CD1c-positive myeloid dendritic cell (primary cell): ENCODE results near the gene TRPV5.

Experiments
- DNase-seq: peaks from one replicate; pipeline ENCODE4 v3.0.0-alpha.2; 2016; ENCODE audit errors: extremely low spot score

TRPV5 gene

DNA sequence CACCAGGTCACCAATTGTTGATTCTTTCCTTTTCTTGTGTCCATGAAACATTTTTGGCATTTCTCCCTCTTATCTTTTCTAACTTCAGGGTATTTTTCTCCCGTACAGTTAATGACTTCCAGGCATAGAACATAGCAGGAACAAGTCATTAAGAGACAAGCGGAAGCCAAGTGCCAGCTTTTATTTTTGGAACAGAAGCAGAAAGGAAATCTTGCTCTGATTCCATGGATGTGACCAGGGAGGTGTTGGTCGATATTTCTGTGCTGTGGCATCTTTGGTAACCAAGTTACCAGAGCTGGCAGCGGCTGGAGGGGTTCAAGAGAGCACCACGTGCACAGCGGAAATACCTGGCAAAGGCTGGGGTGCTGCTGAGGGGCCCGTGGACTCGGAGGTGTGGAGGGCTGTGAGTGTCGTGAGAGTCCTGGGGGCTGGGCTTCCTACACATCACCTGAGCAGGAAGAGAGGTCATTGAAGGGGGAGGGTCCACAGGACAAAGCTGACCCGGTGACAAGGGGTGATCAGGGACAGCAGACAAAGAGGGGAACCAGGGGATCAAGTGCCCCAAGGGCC, 7.5 kb upstream of the TRPV5 start:
- DNase-seq = no peak

DNA sequence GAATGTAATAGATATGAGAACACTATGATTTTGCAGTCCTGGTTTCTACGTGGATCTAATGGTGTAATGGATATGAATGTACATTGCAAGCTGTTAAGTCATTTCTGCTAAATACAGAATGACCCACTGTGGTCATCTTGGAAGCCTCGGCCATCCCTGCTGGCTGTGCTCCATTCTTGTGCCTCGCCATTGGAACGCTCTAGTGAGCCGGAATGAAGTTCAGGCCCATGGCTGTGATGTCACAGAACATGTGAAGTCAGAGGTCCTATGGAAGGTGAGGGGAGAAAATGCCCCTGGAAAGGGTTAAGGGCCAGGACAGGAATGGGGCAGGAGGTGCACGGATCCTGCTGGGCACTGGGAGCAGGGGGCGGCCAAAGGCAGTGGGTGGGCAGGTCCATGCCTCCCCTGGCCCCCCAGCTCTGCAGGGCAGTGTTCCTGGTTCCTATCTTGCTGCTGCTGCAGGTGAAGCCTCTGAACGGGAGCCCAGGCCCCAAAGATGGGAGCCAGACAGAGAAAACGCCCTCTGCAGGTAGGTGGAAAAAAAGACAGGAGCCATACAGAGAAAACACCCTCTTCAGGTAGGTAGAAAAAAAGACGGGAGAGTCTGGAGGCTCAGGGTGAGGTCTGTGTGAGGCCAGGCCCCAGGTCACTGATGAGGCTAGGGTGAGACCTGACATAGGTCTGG, 5.8 kb upstream of the TRPV5 start, which contains the start of gene LLCFC1:
LLCFC1 (plus strand) TSS at position 259 of the 685 bp plus-strand sequence; CDS start at position 397, 138 bp downstream.
- no peak for DNase-seq

DNA sequence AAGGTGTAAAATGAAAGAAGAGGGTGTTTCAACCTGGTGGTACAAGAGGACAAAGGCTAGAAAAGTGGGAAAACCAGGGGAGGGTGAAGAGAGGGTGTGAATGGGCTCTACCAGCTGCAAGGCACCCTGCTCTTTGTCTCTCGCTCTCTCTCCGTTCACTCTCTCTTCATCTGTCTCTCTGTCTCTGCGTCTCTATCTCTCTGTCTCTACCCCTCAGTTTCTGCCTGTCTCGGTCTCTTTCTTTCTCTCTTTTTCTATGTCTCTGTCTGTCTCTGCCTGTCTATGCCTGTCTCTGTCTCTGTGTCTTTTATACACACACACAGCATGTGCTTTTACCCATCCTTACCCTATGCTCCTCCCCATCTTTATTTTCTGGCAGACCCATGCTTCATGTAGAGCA, 5.1 kb upstream of the TRPV5 start:
- no peak for DNase-seq

DNA sequence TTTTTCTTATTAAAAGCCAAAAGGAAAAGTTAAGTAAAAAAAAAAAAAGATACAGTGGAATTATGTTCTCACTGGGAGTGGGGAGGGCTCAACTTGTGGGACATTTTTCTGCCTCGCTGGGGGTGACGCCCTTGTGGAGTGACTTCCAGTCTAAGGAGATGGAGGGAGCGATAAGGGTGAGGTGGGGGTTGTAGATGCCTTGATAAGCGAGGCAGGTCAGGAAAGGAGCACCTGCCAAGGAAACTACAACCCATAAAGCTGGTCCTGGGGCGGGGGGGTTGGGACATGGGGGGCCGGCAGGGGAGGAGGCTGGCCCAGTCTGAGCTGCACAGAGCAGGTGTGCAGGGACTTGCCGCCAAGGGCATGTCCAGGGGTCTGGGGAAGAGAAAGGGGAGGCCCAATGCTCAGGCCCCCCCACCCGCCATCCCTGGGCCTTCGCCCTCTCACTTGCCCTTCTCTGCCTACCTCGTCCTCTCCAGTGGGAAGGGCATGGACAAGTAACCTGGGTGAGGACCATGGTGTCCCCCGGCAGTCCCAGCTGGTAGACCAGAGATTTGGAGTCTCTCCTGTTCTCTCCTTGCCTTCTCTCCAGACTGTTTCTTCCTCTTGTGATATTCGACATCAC, 2.5 kb upstream of the TRPV5 start:
- DNase-seq = no peak

DNA sequence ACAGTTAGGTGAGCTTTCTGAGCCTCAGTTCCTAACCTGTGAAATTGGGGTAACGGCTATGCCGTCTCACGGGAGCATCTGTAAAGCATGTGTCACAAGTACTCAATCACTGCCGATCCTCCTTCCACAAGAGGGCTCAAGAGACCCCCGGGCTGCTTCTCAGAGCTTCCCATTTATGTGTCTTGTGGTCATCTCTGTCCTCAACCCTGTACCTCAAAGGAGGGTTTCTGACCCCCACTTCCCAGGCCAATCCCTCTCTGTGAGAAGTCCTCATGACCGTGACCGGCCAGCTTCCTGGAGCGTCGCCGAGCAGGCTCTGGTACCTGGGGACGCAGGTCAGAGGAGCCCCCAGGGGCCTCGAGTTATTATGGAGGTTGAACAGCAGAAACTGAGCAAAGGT, 510 bp upstream of the TRPV5 start:
- DNase-seq = no peak

DNA sequence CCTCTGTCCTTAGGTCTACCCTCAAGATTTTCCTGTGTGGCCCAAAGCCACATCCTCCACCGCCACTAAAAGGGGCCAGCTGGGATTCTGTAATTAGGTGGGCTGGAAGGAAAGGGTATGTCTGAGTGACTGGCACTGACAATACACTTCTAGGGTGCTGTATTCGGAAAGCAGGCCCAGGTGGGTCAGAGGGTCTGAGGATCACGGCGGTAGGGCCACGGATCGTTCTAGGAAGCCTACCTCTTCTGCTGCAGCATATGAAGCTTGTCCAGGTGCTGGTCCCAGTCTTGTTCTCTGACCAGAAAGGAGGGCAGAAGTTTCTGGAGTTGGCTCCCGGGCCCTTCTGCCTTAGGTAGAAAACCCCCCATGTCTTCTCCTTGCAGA, 462 bp downstream of the TRPV5 start:
- DNase-seq = no peak

DNA sequence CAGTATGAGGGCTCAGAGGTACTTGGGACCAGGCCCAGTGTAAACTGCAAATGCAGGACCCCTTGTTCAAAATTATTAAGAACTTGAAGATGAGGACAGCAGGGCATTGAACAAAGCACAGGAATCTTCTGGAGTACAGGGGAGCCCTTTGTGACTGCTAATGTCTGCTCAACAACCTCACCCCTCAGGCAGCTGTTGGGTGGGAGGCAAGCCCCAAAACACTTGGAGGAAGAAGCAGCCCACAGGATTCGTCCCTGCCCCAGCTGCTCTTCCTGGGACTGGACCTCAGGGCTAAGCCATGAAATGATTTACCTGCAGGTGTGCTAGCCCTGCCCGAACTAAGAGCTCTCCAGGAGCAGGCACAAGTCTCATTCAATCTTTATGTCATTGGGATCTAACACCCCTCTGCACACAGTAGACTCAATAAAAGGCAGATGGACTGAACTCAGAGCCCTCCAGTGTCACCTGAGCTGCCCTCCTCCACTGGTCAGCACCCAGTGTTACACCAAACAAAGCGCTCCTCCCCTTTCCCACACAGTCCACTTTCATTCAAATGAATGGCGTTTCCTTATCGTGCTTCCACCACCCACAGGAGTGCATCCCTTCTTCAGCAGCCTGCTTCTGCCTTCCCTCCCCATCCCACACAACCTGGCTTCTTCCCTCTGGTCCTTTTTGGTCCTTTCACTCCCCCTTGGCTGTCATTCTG, 1.0 kb downstream of the TRPV5 start:
- DNase-seq = no peak

DNA sequence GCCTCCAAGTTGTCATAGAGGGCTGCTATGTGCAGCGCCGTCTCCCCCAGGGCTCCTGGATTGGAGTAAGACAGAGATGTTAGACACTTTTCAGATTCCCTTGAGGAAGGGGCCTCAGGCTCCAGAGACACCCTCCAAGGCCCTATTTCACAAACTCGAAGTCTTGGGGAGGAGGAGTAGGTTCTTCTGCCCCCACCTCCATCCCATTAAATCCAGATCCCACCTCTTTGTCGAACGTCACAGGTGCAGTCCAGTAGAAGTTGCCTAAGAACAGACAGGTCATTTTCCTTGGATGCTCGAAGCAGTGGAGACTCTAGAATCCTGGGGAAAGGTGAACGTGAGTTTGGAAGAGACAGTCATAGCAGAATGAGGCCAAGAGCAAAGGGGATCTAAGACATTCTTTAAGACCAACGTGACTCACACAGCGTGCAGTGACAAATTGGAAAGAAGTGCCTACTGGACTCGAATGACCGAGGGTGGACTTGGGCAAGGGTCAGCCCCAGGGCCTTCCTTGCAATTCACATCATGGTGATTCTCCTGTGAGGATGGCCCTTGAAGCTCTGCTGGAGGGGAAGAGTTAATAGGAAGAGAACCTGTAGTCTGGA, 3.3 kb downstream of the TRPV5 start:
- no peak for DNase-seq

DNA sequence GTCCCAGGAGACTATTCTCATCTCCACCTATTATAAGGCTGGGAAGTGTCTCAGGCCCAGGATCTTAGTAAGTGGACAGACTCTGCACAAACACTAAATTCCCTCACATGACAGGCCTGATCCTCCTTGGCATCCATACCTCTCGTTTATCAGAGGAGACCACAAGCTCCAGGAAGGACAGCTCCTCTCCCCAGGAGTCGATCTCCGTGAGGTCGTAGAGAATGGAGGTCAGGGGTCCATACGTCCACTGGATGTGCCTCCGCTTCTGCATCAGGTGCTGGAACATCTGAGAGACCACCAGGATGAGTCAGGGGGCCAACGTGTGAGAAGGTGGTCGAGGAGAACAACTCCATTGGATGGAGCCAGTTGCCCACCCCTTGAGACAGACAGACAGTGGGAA, 5.6 kb downstream of the TRPV5 start:
- DNase-seq = no peak

DNA sequence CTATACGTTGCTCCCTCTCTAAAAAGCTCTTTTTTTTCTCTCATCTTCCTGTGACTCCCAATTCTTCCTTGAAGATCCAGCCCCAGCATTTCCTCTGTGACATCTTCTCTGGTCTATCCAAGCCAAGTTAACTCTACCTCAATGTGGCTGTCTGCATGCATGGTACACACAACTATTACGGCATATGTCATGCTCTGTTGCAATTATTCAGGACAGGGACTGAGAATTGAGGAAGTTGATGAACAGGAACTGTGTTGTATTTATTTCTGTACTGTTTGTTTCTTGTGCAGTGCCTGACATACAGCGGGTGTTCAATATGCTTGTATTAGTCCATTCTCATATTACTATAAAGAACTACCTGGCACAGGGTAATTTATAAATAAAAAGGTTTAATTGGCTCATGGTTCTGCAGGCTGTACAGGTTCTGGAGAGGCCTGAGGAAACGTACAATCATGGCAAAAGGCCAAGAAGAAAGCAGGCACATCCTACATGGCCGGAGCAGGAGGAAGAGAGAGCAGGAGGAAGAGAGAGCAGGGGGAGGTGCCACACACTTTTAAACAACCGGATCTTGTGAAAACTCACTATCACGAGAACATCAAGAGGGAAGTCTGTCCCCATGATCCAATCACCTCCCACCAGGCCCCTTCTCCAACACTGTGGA, 6.3 kb downstream of the TRPV5 start:
- peak; percentile 88 for DNase-seq

DNA sequence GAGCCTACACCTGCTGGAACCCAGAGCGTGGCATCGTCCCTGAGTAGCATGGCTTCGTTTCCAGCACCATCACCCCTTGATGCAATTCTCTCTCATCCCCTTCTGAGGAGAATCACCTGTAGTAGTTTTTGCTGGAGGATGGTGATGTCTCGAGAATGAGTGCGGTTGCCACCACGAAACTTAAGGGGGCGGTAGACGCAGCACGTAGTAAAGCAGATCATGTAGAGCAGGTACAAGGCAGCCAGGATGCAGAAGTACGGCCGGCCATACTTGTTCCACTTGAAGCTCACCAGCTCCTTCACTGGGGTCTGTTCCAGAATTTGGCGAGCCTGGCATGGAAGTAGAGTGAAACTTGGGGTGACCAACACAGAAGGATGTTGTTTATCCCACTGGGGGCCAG, 8.1 kb downstream of the TRPV5 start:
- no peak for DNase-seq

DNA sequence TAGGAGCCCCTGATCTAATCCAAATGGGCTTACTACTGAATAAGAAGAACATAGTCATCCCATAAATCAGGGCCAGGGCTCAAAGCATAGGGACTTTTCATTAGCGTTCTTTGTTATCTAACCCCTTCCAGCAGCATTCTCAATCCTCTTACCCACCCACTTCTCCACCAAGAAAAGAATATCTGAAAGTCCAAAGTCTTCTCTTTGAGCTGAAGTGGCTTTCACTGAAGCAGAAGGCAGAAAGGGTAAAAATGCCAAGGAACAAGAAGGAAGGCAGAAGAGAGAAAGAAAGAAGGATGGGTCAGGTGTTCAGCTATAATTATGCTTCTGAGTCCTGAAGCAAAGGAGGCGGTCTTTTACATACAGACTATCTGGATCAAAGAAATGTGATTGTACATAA, 10.2 kb downstream of the TRPV5 start:
- no peak for DNase-seq

DNA sequence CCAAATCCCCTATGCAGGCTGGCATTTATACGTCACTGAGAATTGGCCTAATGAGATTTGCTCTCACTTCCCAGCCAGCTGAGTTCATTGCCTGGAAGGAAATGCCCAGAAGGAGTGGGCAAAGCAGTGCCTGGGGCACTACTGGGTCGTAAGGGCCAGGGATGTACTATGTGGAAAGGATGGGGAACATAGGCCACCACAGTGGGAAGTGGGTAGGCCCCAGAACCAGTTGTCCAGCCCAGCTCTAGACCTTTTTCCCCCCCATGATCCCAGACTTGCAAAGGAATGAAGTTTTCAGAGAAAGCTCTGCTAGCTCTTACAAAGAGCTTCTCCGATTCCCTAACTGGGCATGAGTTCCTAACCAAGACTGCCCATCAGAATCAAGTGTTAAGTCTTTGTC, 13.9 kb downstream of the TRPV5 start:
- no peak for DNase-seq

DNA sequence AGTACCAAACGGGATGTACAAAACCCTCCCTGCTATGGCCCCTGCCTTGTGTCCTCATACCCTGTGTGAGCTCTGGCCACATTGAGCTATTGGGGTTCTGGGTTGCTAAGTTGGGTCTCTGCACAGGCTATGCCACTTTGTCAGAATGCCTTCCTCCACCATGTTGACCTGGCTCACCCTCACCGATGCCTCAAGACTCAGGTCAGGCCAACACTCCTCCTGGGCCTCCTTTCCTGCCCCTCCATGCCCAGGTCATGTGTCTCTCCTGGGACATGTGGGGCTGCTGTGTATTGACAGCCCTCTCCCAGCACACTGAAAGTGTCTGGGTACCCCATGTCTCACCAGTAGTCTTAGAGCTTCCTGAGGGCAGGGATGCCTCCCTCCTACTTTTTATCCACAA, 14.6 kb downstream of the TRPV5 start:
- no peak for DNase-seq

DNA sequence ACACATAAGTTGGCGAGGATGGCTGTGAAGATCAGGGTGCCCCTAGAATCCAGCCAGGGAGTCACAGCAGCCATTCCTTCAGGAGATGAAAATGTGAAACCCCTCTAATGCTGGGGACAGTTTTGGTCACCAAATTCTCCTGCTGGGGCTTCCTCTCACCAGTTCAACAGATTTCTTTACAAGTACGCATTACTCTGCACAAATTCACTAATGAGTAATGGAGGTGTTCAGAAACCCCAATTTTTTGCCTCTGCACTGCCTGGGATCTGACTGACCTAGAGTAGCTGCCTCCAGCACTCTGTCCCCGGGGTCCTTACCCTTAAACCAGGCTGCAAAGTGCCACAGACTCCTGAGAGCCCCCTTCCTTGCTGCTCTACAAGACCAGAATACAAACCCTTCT, 16.1 kb downstream of the TRPV5 start:
- no peak for DNase-seq

DNA sequence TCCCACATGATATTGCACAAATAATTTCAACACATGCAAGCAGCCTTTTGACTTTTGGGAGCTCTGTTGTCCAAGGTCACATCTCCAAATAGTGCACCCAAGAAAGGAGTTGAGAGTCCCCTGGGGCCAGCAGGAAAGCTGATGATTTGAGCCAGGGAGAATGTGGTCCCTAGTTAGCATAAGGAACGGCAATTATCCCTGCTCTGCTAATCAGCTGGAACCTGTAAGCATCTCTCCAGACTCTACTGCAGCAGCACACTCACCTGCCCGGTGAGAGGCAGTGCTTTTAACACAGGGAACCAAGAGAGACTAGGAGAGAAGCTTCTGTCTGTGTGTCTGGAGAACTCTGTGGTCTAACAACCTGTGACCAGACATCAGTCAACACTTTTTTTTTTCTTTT, 17.0 kb downstream of the TRPV5 start:
- no peak for DNase-seq

DNA sequence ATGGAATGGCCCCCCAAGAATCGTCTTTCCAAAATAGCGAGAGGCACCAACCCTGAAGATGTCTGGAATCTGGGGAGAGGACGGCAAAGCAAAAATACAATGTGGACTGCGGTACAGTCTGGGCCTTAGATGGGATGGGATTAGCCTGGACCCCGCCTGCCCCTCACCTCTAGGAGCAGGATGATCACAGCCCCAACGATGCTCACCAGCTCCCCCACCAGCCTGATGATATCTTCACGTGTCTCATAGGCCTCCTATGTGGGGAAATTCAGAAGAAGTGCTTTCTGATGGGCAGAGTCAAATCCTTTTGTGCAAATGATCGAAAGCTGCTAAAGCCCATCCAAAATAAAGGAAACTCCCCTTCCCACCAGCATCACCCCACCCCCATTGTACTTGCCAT, 18.2 kb downstream of the TRPV5 start:
- no peak for DNase-seq

DNA sequence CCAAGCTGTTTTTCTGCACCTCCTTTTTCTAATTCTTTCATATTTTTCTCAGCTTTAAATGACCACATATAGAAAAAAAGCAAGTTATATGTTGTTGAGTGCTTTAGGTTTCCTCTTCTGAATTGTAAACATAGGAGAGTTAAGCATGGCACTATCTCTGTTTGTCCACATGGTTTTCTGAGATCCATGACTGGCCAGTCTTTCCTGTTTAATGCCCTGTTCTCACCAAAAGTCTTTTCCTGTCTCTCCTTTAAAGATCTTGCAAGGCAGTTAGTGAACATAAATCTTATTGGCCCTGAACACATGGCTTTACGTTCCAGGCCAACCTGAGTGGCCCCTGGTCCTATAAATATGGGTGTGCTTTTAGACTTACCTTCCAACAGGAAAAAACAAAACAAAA, 19.4 kb downstream of the TRPV5 start:
- DNase-seq = no peak

DNA sequence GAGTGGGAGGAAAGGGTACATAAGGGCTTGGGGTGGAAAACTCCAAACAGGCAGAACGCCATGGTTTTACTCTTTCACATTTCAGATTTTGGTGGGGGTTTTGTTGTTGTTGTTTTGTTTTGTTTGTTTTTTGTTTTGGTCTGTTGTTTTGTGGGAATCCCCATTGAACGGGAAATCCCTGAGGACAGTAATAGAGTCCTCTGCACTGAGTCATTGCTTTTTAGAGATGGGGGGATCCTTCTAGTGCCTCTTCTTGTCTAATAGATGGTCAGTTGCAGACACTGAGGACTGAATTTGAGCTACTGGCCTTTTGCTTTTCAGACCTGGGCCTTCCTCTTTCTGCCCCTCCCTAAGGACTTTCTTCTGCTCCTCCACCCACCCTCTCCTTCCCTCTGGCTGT, 20.0 kb downstream of the TRPV5 start:
- no peak for DNase-seq

DNA sequence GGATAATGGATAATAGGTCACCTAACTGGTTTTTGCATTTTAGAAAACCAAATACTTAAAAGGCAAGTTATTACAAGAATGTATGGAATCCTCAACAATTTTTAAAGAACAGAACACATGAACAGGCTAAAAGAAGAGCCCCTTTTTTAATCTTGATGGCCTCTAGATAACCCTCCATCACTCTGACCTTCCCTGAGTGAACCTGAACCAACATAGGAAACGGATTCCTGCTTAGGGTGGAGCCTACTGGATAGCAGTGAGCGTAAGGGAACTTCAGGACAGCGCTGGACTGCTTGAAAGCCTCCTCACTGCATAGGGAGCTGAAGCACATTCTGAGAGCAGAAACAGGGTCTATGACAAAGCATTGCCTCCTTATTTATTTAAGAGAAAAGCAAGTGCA, 20.5 kb downstream of the TRPV5 start:
- DNase-seq = no peak

DNA sequence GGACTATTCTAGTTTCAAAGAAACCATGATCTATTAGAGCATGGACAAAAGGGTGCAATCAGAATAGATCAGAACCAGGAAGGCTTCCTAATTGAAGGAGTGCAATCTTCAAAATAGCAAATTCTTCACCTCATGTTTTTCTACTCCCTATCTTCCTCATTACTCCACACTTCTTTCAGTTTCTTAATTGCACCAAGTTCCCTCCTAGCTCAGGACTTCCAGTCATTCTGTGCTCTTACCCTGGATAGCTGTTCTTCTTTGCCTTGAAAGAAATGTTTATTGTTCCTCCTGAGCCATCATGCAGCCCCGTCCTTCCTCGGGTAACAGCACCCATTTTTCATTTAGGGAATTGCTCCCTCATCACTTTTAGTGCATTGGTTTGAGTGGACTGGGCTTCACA, 23.1 kb downstream of the TRPV5 start:
- DNase-seq = peak; percentile 21

DNA sequence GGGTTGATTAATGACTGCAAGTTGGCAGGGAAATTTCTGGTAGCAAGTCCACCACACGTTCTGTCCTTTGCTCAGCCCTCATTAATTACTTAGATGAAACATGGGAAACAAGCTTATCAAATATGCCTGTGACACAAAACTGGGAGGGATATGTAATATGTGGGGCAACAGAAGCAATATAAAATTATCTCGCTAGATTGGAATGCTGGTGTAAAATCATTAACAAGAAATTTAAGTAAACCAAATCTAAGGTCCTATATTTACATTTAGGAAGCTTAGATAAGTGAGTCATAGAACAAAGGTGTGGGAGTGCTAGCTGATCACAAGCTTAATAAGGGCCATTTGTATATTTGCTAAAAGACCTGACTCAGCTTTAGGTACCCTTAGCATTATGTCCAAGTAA, 23.5 kb downstream of the TRPV5 start:
- DNase-seq = peak; percentile 17
